Measurements from ENCODE around the gene IGF2. TPM values are rescaled to one million over a fixed set of nuclear protein-coding genes. Genes with fewer than 3 reads are reported as not detected.

The IGF2 gene
- polyA plus RNA-seq, 4 donors = 731 to 1,117 (median 878) TPM

Other genes with a start within 250 kb of the IGF2 start
- gene PRR33, start 247.5 kb downstream of the IGF2 start, polyA plus RNA-seq (ENCODE audit: insufficient read length in 4 of 4) = under 1 TPM; 0.04 to 0.27 (median 0.19) TPM
- gene TNNT3, start 219.7 kb downstream of the IGF2 start, polyA plus RNA-seq (ENCODE audit: insufficient read length in 4 of 4) = 10 to 100 TPM in 2 of 4 donors, 1 to 10 TPM in 2; 5.0 to 10.8 (median 9.4) TPM
- gene MRPL23, start 192.1 kb downstream of the IGF2 start, polyA plus RNA-seq (ENCODE audit: insufficient read length in 4 of 4) = 10 to 100 TPM; 50.7 to 78.2 (median 66.8) TPM
- gene H19, start 141.5 kb downstream of the IGF2 start, polyA plus RNA-seq (ENCODE audit: insufficient read length in 4 of 4) = 1,000 to 10,000 TPM; 2,687 to 4,606 (median 3,329) TPM
- gene INS, start 21.8 kb upstream of the IGF2 start, polyA plus RNA-seq (ENCODE audit: insufficient read length in 4 of 4) = not detected
- 1 to 10 TPM in 2 of 4 donors, under 1 TPM in 2; 0.66 to 2.4 (median 1.0) TPM for gene TH, start 32.4 kb upstream of the IGF2 start, polyA plus RNA-seq (ENCODE audit: insufficient read length in 4 of 4)
- gene ASCL2, start 131.2 kb upstream of the IGF2 start, polyA plus RNA-seq (ENCODE audit: insufficient read length in 4 of 4) = 1 to 10 TPM; 2.1 to 4.5 (median 3.6) TPM
- gene C11orf21, start 162.5 kb upstream of the IGF2 start, polyA plus RNA-seq (ENCODE audit: insufficient read length in 4 of 4) = under 1 TPM; 0.52 to 0.96 (median 0.70) TPM
- 1 to 10 TPM; 1.9 to 3.4 (median 2.1) TPM for gene TSPAN32, start 162.6 kb upstream of the IGF2 start, polyA plus RNA-seq (ENCODE audit: insufficient read length in 4 of 4)
- gene CD81, start 237.9 kb upstream of the IGF2 start, polyA plus RNA-seq (ENCODE audit: insufficient read length in 4 of 4) = 100 to 1,000 TPM; 503 to 712 (median 602) TPM

Measured in left renal cortex interstitium (tissue), 4 donors.